ENCODE results near the gene ATXN10.

ATXN10 gene

DNA sequence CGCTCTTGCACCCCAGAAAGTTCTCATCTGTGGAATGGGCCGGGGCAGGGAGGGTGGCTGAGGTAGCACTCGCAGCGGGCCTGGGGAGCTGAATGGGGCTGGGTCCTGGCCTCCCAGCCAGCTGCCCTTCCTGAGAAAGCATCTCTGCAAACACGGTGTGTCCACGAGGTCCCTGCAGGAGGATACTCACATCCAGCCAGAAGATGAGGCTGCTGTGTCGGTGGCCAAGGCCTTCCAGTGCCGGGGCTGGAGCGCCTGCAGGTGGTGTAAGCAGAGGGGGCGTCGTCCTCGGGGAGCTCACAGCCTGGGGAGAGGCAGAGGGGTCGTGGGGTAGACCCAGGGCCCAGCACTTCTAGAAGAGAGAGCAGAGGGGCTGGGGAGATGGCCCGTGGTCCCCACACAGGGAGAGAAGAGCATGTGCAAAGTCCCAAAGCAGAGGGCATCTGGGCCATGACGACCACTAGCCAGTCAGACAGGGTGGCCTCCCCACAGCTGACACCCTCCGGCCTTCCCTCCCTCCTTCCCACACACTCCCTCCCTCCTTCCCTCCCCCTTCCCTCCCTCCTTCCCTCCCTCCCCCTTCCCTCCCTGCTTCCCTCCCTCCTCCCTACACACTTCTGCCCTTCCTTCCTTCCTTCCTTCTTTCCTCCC is 207.4 kb downstream of the ATXN10 start:
- no peak for DNase-seq (ENCODE audit: low read depth in 3 of 3)

DNA sequence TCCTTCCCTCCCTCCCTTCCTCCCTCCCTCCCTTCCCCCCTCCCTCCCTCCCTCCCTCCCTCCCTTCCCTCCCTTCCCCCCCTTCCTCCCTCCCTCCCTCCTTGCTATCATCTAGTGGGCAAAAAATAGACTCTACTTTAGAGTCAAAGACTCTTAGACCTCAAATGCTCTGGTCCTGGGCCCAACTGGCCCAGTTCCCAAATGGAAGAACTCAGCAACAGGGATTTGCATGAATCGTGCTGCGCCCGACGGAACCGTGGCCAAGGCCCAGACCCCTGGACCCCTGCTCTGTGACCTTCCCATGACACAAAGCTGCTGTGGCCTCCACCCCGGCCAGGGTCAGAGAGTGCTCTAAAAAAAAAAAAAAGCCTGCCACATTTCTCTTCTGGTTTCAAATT is 207.9 kb downstream of the ATXN10 start:
- DNase-seq (ENCODE audit: low read depth in 3 of 3): no peak

DNA sequence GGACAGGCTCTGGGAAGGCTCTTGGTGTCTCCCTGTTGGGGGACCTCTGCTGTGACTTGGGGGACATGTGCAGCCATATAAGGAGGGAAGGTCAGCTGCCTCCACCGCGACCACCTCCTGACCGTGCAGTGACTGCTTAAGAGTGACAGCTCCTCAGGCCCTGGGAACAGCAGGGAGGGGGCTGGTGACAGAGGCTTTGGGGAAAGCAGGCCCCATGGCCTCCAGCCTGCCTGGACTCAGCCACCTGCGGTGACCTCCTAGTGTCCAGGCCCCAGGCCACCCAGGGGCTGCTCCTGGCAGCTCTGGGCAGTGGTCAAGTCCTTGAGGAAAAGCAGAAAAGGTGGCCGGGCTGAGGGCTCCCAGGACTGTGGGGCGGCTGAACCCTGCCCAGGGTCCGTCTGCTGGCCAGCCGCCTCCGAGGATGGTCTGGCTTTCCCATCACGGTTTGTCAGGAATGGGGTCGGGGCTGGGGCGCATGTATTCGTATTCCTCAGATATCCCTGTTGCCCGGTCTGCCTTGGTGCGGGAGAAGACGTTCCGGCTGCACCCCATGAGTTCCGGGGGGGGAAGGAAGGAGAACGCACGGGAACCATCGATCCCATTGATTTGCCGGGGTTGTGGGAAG is 208.6 kb downstream of the ATXN10 start:
- no peak for DNase-seq (ENCODE audit: low read depth in 3 of 3)

DNA sequence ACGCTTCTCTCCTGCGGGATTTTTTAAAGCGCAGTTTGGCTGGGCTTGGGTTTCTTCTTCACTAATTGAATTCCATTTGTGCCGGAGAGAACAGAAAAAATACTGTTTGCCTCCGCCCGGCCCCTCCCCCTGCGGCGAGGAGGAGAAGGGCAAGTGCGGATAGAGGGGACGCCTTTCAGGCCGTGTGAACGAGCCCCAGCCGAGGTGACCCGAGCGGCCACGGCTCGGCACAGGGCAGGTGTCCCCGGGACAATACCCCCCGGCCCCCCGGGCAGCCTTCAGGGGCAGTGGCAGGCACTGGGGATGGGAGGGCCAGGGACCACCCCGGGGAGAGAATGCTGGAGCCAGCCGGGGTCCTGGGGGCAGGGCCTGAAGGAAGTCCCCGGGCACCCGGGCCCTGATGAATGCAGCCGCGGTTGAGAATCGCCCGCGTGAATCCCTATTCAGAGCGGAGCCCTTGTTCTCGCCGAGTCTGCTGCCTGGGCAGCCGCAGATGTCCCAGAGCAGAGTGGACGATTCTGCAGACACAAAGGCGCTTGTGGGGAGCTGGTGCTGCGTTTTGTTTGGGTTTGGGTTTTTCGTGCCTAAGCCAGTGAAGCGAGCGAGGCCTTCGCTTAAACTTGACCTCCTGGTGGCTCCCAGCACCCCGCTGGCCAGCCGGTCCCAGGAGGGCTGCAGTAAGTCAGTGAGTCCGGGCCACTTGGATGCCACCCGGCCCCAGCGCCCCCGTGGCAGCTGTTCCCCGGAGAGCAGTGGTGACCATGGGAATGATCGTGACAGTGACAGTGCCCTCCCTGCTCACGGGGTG is 209.3 kb downstream of the ATXN10 start:
- DNase-seq (ENCODE audit: low read depth in 3 of 3): no peak

DNA sequence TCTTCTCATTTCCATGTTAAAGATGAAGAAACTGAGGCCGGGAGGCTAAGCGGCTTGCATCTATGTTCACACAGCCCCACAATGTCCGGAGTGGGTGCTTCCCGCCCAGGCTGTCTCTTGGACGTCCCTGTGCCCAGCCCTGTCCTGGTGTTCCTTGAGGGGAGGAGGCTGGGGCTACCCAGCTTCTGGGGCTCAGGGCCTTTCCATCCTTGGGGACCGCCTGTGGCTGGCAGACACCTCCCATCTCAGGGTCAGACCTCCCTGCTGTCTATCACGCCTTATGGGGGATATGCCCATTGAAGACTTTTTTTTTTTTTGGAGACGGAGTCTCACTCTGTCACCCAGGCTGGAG is 209.9 kb downstream of the ATXN10 start:
- DNase-seq (ENCODE audit: low read depth in 3 of 3): no peak

DNA sequence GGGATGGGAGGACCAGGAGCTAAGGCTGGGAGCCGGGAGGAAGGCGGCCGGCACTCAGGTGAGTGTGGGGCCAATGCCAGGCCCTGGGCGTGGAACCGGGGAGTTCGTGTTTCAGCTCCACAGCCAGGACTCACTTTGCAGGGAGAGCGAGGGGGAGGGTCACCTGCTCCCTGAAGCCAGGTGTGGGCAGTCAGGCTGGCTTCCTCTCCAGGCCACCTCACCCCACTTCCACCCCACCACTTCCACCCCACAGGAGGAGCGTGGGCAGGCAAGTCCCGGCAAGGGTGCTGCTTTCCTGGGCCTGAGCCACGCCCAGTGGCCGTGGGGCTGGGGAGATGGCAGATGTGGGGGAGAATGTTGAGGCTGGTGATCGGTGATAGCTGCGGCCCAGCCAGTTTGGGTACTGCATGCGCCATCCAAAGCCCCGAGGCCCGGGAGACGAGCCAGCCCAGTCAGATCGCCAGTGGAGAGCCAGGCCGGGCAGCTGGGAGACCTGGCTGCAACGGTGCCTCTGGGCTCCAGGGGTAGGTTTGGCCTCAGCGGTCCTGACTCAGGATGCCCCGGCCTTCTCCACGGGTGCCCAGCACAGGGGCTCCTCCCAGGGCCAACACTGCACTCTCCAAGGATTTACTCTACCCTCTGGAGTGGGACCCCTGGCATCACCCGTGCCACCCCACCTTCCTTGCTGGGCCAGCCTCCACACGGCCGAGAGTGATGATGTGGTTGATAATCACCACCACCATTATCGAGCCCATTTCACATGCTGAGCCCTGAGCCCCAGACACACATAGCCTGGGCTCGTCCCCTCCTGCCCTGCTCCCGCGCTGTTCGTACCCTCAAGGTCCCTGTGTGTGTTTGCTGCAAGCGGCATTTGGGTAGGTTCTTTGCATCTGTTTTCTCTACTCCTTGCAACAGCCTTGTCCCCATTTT is 211.5 kb downstream of the ATXN10 start:
- no peak for DNase-seq (ENCODE audit: low read depth in 3 of 3)

DNA sequence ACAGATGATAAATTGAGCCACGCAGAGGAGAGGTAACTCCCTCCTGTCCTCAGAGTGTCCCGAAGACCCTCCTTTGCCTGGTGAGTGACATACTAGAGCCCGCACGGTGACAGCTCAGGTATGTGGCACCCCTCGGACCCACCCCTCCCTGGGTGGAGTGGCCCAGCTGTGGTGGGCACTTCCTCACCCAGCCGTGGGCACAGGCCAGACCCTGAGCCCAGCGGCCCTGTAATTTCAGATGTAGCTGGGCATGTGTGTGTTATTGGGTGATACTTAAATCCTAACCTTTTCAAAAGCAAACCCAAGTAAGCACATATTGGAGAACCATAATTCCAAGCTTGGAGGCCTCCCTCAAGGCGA is 212.2 kb downstream of the ATXN10 start:
- DNase-seq (ENCODE audit: low read depth in 3 of 3): no peak

DNA sequence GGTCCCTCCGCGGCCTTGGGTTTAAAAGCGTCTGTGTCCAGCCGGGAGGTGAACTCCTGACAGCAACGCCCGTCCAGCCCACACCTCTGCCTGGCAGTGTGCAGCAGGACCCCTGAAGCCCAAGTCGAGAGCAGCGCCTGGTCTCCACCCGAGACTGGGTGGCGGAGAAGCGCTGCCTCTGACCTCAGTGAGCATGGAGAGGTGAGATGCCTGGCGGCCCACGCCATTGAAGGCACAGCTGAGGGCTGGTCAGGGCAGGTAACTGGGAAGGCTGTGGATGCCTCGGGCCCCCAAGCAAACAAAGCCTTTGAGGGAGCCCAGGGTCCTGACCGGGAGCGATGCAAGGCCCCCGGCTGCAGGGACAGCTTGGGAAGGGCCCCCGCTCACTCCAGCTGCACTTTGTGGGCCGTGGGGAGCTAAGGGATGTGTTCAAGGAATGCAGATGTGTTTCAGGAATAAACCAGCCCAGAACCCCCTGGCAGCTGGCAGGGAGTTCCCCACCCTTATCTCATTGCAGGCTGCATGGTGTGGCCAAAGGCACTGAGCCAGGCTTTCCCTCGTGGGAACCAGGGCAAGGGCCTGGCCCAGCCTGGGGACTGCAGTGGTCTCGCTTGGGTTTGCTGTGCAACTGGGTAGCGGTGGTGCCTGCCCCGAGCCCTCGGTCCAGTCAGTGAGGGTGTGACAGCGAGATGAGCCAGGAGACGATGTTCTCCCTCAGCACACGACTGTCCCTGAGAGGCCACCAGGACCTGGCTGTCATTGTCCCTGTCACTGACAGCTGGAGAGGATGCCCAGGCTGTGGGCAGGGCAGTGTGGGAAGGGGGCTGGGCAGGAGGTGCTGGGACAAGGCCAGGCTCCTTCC is 212.8 kb downstream of the ATXN10 start:
- DNase-seq (ENCODE audit: low read depth in 3 of 3): no peak

DNA sequence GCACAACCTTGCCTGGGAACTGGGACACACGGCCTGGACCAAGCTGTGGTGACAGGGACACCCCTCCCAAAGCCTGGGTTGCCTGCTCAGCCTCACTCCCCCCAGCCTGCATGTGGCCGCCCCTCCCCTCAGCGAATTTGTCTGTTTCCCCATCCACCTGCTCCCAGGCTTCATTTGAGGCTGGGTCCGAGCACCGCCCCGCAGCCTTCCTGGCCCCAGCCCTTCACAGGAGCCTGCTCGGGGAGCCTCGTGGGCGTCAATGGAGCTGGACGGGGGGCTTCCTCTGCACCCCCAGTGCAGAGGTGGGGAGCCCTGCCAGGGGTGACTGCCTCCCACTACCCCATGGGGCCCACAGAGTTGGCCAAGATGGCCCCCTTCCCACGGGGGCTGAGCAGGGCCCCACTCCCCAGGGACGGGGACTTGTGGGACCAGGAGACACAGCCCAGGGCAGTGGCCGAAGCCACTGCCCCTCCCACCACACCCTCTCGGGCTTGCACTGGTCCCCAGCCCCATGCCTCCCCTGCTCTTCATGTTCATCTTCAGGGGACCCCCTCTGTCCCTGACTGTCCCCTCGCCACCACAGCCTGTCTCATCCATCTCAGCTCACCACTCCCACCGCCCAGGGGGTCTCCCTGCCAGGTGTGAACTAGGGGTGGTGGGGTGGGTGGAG is 213.7 kb downstream of the ATXN10 start:
- no peak for DNase-seq (ENCODE audit: low read depth in 3 of 3)

DNA sequence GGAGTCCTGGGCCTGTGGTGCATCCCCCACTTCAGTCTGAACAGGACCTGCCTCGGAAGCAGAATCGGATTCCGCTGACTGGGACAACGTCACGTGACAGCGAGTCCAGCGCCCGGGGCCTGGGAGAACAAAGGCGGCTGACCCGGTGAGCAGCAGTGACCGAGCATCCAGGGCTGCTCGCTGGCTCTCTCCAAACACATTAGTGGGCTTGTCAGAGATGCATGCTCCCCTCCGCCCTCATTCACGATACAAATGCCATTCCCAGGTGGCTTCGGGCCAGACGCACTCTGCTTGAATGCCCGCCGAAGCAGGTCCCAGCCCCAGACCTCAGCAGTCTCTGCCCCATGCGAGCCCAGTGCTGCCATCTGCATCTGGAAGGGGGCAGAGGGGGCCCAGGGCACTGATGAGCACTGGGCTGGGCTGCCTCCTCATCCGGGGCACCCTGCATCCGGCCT is 214.3 kb downstream of the ATXN10 start:
- DNase-seq (ENCODE audit: low read depth in 3 of 3): no peak

DNA sequence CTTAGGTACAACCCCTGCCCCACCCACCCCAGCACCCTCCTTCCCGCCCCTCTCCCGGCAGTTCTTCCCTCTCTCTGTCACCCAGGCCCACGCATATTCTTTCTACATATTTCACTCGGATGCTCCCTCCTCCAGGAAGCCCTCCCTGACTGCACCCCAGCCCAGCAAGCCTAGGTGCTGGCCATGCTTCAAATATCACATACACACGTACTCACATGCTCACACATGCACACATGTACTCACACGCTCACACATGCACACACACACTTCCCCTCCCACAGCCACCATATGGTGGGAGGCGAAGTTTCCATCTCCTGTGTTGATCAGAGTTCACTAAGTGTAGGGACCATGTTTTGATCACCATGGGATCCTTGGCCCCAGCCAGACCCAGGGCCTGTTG is 214.9 kb downstream of the ATXN10 start:
- DNase-seq (ENCODE audit: low read depth in 3 of 3): no peak

DNA sequence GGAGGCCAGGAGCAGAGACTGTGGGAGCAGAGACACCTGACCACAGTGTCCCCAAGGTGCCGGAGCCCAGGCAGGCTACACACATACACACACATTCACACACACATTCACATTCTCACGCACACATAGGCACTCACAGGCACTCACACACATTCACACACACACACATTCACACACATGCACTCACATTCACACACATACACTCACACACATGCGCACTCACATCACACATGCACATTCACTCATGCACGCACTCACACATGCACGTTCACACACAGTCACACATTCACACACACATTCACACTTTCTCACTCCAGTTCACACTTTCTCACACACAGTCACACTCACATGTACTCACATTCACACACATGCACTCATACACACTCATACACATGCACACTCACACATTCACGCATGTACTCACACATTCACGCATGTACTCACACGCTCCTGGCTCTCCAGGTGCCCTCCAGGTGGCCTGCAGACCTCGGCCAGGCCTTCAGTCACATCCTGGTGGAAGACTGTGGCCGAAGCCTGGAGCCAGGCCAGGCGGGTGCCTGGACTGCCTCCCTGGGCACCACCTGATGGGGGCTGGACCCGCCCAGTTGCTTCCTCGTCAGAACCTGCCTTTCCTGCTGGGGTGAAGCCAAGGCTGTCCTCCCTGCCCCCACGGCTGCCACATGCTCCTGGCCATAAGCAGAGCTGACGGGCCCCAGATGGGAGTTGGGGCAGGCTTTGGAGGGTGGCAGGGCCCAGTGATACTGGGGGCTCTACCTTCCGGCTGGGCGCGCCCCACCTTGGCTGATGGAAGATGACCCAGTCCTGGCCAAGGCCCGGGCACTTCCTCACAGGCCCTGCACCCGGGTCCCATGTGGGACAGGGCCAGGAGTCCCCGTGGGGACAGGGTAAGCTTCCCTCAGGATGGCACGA is 215.8 kb downstream of the ATXN10 start:
- no peak for DNase-seq (ENCODE audit: low read depth in 3 of 3)

DNA sequence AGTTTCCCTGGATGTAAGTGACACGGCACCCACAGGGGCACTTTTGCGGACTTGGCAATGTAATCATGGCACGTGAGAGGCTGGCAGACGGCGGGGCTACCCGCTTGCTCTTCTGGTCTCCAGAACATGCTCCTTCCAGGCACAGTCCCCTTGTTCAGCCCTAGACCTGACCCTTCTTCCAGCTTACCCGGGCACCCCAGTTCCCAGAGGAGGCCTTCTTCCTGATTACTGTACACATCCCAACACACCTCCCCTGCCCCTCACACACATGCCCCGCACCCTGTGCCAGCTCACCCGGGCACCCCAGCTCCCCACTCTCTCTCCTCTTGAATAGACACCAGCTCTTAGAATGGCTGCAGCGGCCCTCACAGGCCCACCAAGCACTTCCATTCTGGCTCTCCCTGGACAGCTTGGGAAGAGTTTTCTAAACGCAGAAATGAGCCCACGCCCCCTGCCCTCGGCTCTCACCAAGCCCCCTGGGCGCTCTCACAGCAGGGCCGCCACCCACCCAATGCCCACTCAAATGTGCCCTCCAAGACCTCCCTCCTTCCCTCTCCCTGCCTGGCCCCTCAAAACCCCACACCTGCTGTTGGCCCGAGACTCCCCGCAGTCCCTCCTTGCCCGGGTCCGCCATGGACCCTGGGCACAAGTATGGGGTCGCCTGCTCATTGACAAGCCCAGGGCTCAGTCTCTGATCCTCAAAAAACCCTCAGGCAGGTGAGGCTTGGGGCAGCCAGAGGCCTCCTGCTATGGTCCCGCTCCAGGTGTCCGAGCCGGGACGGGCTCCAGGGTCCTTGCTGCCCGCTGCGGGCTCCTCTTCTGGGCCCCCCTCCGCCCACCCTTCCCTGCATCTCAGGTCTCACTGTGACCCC is 216.8 kb downstream of the ATXN10 start:
- no peak for DNase-seq (ENCODE audit: low read depth in 3 of 3)

DNA sequence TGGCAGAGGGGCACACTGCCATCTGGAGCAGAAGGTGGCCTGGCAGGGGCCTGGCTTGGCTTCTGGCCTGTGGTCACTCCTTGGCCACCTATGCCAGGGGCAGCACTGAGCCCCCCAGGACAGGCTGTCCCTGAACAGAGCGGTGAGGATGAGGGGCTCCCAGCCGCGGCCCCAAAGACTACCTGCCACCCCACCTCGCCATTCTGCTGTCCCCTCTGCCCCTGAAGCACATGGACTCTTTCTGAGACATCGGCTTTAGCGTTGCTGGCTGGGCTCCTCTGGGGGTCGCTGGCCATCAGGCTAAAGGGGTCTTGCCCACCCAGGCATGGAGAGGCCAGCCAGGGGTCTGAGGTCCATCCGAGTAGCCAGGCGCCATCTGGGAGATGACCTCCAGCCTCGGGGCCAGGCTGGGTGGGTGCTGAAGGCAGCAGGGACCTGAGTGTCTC is 217.5 kb downstream of the ATXN10 start:
- no peak for DNase-seq (ENCODE audit: low read depth in 3 of 3)

DNA sequence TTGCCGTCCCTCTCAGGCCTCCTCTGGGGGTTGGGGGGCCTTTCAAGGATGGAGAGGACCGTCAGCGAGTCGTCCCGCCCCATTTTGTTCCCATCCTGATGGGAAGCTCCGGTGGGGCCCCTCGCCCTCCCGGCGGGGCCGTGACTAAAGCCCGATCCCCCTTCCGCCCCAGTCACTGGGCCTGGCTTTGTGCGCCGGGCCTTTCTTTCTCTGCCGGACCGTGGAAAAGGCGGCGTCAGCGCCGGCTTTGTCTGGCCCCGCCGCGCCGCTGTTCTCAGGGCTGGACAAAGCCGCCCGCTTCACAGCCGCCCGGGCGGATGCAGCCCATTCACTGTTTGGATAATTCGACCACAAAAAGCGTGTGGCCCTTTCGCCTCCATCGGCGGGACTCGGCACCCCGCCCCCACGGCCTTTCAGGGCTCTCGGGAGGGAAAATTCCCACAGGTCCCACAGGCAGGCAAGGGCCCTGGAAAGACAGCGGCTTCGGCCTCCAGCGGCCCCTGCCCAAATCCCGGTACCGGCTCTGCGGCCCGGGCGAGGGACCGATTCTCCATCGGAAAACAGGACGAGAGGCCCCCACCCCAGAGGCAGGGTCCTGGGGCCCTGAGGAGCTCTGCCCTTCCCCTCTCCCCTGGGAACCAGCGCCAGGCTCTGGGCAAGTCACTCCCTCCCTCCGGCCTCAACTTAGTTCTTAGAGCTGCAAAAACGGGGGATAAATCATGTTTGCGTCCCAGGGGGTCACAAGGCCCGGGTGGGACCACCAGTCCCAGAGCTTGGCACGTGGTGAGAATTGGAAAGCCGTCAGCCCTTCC is 218.1 kb downstream of the ATXN10 start:
- no peak for DNase-seq (ENCODE audit: low read depth in 3 of 3)

DNA sequence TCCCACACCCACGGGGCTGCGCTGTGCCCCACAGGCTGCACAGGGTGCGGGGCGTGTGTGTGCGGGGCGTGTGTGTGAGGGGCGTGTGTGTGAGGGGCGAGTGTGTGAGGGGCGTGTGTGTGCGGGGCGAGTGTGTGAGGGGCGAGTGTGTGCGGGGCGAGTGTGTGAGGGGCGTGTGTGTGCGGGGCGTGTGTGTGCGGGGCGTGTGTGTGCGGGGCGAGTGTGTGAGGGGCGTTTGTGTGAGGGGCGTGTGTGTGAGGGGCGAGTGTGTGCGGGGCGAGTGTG is 218.7 kb downstream of the ATXN10 start:
- DNase-seq (ENCODE audit: low read depth in 3 of 3): no peak

DNA sequence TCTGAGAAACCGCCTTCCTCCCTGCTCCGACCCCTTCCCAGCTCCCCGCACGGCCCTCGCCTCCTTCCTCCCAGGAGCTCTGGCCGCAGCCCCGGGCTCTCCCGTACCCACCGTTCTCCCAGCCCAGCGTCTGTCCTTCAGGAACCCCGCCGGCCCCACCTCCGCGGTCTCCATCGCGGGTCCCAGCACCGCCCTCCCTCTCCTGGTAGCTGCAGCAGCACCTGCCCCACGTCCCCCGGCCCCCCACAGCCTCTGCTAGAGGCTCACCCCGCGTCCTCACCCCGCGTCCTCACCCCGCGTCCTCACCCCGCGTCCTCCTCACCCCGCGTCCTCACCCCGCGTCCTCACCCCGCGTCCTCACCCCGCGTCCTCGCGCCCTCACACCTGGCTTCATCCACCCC is 219.4 kb downstream of the ATXN10 start:
- no peak for DNase-seq (ENCODE audit: low read depth in 3 of 3)
